MM.1S (cell line): ENCODE results near the gene ATP2B2.

Experiments
- DNase-seq: peaks from one replicate; pipeline ENCODE4 v3.0.0-alpha.2; 2015
- H2AFZ ChIP-seq: fragments of 300-600 bp; sonication (generic); 2 replicates; pipeline ENCODE4 v1.6.0; 2016; ENCODE audit warnings: antibody characterized with exemption, low read length
- H3F3A ChIP-seq: fragments of 300-600 bp; sonication (generic); 2 replicates; pipeline ENCODE4 v1.6.1; 2016; ENCODE audit warnings: mild to moderate bottlenecking, antibody characterized with exemption, low read length, moderate library complexity, mixed read lengths; ENCODE audit not compliant: insufficient read depth
- H3K27ac ChIP-seq: fragments of 300-600 bp; sonication (generic); 2 replicates; pipeline ENCODE4 v1.5.1; 2016; ENCODE audit warnings: mild to moderate bottlenecking, low read length
- H3K27me3 ChIP-seq: fragments of 300-600 bp; sonication (generic); replicated peaks from 2 replicates; pipeline ENCODE4 v1.6.0; 2016; ENCODE audit warnings: low read length; ENCODE audit not compliant: insufficient read depth
- H3K36me3 ChIP-seq: fragments of 300-600 bp; sonication (generic); replicated peaks from 2 replicates; pipeline ENCODE4 v1.6.1; 2016; ENCODE audit warnings: mild to moderate bottlenecking, low read length, mixed read lengths; ENCODE audit not compliant: insufficient read depth
- H3K4me1 ChIP-seq: fragments of 300-600 bp; sonication (generic); 2 replicates; pipeline ENCODE4 v1.6.1; 2016; ENCODE audit warnings: low read length, mixed read lengths
- H3K4me2 ChIP-seq: fragments of 300-600 bp; sonication (generic); 2 replicates; pipeline ENCODE4 v1.6.0; 2016; ENCODE audit warnings: low read depth, low read length
- H3K4me3 ChIP-seq: fragments of 300-600 bp; sonication (generic); 2 replicates; pipeline ENCODE4 v1.5.1; 2016; ENCODE audit warnings: low read length, mixed read lengths
- H3K79me2 ChIP-seq: fragments of 300-600 bp; sonication (generic); 2 replicates; pipeline ENCODE4 v1.6.1; 2016; ENCODE audit warnings: mixed run types, low read length, mixed read lengths
- H3K9ac ChIP-seq: fragments of 300-600 bp; sonication (generic); 2 replicates; pipeline ENCODE4 v1.6.1; 2016; ENCODE audit warnings: low read length, mixed read lengths
- H3K9me2 ChIP-seq: fragments of 300-600 bp; sonication (generic); replicated peaks from 2 replicates; pipeline ENCODE4 v1.6.1; 2016; ENCODE audit warnings: mild to moderate bottlenecking, low read length, mixed read lengths; ENCODE audit not compliant: insufficient read depth
- H3K9me3 ChIP-seq: fragments of 300-600 bp; sonication (generic); replicated peaks from 2 replicates; pipeline ENCODE4 v1.6.1; 2016; ENCODE audit warnings: mild to moderate bottlenecking, low read length, mixed read lengths; ENCODE audit not compliant: insufficient read depth
- H4K20me1 ChIP-seq: fragments of 300-600 bp; sonication (generic); 2 replicates; pipeline ENCODE4 v1.6.1; 2016; ENCODE audit warnings: mild to moderate bottlenecking, low read length, moderate library complexity, mixed read lengths; ENCODE audit not compliant: insufficient read depth
- EZH2 ChIP-seq: fragments of 300-600 bp; sonication (generic); optimal IDR thresholded peaks from 2 replicates; pipeline ENCODE3; 2017; ENCODE audit warnings: low read depth, mild to moderate bottlenecking, antibody characterized with exemption, low read length, mixed read lengths
- EZH2phosphoT487 ChIP-seq: fragments of 300-600 bp; sonication (generic); IDR thresholded peaks from 2 replicates; pipeline ENCODE4 v1.6.1; 2018; ENCODE audit warnings: antibody characterized with exemption, low read length
- TF ChIP-seq, protein P1 (sequence below): fragments of 300-600 bp; sonication (generic); IDR thresholded peaks from 2 replicates; pipeline ENCODE4 v1.5.1; 2016; ENCODE audit warnings: antibody characterized with exemption, low read length, mixed read lengths

ATP2B2 gene

DNA sequence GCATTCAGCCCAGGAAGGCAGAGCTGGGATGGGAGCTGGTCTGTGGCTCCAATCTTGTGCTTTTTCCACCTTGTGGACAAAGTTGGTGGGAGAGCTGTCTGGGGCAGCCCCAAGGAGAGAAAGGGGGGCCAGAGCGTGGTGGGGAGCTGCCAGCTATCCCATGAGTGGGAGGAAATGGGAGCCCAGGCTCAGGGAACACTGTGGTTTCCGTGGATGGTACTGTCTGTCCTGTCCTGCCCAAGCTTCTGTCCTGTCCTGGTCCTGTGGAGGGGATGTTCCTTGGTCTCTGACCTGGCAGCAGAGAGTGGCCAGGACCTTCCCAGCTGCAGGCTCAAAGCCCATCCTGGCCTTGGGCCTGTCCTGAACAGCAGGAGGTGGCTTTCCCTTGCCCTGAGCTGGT, 111.9 kb downstream of the ATP2B2 start:
- H3K9ac ChIP-seq: no peak overlapping the region
- H3K36me3 ChIP-seq: no peaks in the 10 kb centered on the region
- no peak overlapping the region for H3K27ac ChIP-seq

DNA sequence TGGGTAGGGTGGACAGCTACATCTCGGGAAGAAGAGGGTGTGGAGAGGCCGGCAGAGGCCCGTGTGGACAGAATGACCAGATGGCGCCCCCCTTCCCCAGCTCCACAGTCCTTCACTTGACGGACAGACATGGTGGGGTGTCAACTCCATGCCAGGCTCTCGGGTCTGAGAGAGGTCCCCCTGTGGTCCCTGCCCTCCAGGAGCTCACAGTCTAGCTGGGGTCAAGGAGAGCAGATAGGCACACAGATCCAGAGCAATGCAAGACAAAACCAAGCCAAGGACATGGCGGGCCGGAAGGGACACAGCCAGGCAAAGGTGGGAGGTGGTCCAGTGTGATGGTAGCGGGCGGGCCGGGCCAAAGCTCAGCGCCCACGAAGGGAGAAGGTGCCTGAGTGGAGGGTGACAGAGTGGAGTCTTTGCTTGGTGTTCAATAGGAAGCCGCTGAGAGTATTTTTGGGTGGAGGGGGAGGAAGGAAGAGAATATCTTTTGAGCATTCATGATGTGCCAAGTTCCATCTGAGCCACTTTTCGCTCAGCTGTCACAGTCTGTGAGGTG, 112.4 kb downstream of the ATP2B2 start:
- no peaks in the 10 kb centered on the region for H3K9me2 ChIP-seq
- no peak overlapping the region for H2AFZ ChIP-seq
- TF ChIP-seq, protein P1, sequence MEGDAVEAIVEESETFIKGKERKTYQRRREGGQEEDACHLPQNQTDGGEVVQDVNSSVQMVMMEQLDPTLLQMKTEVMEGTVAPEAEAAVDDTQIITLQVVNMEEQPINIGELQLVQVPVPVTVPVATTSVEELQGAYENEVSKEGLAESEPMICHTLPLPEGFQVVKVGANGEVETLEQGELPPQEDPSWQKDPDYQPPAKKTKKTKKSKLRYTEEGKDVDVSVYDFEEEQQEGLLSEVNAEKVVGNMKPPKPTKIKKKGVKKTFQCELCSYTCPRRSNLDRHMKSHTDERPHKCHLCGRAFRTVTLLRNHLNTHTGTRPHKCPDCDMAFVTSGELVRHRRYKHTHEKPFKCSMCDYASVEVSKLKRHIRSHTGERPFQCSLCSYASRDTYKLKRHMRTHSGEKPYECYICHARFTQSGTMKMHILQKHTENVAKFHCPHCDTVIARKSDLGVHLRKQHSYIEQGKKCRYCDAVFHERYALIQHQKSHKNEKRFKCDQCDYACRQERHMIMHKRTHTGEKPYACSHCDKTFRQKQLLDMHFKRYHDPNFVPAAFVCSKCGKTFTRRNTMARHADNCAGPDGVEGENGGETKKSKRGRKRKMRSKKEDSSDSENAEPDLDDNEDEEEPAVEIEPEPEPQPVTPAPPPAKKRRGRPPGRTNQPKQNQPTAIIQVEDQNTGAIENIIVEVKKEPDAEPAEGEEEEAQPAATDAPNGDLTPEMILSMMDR: no peak
- TF ChIP-seq EZH2phosphoT487 (no peak), EZH2 (no peak)
- no peaks in the 10 kb centered on the region for H3K9me3 ChIP-seq
- H3K27ac ChIP-seq: no peak overlapping the region
- H3F3A ChIP-seq: peaks cover 29% of the 10 kb centered on the region
- no peak overlapping the region for H3K9ac ChIP-seq
- H3K79me2 ChIP-seq: no peaks in the 10 kb centered on the region
- no peak overlapping the region for H3K4me2 ChIP-seq
- no peaks in the 10 kb centered on the region for H4K20me1 ChIP-seq
- no peaks in the 10 kb centered on the region for H3K36me3 ChIP-seq
- DNase-seq: no peak
- H3K4me3 ChIP-seq: no peak overlapping the region
- peaks cover 67% of the 10 kb centered on the region for H3K4me1 ChIP-seq
- no peaks in the 10 kb centered on the region for H3K27me3 ChIP-seq

More for the DNA sequence above, 111.9 kb downstream of the ATP2B2 start:
- Histone ChIP-seq H3K9me2 (no peaks in the 10 kb centered on the region), H3K27me3 (no peaks in the 10 kb centered on the region), H2AFZ (no peak overlapping the region), H3K4me2 (no peak overlapping the region), H4K20me1 (no peaks in the 10 kb centered on the region), H3K79me2 (no peaks in the 10 kb centered on the region), H3K4me1 (peaks cover 62% of the 10 kb centered on the region), H3F3A (peaks cover 29% of the 10 kb centered on the region), H3K4me3 (no peak overlapping the region), H3K9me3 (no peaks in the 10 kb centered on the region)
- TF ChIP-seq, protein P1: no peak
- TF ChIP-seq EZH2: no peak
- no peak for TF ChIP-seq EZH2phosphoT487
- DNase-seq: no peak

DNA sequence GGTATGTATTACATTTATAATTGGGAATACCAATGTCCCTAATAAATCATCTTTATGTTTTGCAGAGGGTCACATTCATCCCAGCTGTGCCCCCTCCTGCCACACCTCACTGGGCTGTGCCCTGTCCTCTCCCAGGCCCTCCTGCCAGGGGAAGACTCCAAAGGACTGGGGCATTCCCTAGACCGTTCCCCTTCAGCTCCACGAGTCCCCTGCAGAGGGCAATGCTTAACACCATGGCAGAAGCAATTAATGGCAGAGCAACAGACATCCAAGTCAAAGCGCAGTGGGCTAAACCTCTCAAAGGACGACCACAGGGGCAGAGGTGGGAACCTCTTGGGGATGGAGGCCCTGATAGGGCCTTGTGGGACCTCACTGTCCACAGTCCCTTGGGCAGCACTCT, 113.1 kb downstream of the ATP2B2 start:
- TF ChIP-seq, protein P1: 0 out of 2 replicates have a peak, but pooled peaks have one; percentile 5
- no peak for TF ChIP-seq EZH2phosphoT487
- H3K27me3 ChIP-seq: no peaks in the 10 kb centered on the region
- peaks cover 28% of the 10 kb centered on the region for H3F3A ChIP-seq
- H3K79me2 ChIP-seq: no peaks in the 10 kb centered on the region
- H2AFZ ChIP-seq: no peak overlapping the region
- H3K9ac ChIP-seq: no peak overlapping the region
- no peaks in the 10 kb centered on the region for H3K9me2 ChIP-seq
- no peaks in the 10 kb centered on the region for H4K20me1 ChIP-seq
- DNase-seq: no peak
- H3K4me3 ChIP-seq: no peak overlapping the region
- H3K4me2 ChIP-seq: no peak overlapping the region
- no peaks in the 10 kb centered on the region for H3K9me3 ChIP-seq
- H3K36me3 ChIP-seq: no peaks in the 10 kb centered on the region
- H3K27ac ChIP-seq: no peak overlapping the region
- H3K4me1 ChIP-seq: peaks cover 60% of the 10 kb centered on the region
